ENCODE results near the gene E2F3.

Gene E2F3

GRCh38 chr6:20467437-20467836 is 65.8 kb downstream of the E2F3 start:
- Mint-ChIP-seq H3K27ac (peak overlapping the region in 1 of 2 donors; percentile 92), H3K9me3 (no peaks in the 10 kb centered on the region), H3K36me3 (ENCODE audit: insufficient read depth) (peaks cover 3% of the 10 kb centered on the region), H3K27me3 (no peaks in the 10 kb centered on the region), H3K4me1 (ENCODE audit: low read depth in 2 of 2) (peaks cover 31 to 49% of the 10 kb centered on the region in 2 donors), H3K4me3 (peak overlapping the region in 1 of 2 donors; percentile 27)
- ATAC-seq (replicated peaks) (no peak), DNase-seq (no peak)

- Mint-ChIP-seq H3K27ac (peak overlapping the region in 1 of 2 donors; percentile 38), H3K27me3 (no peaks in the 10 kb centered on the region), H3K4me3 (peak overlapping the region in 1 of 2 donors; percentile 49), H3K4me1 (ENCODE audit: low read depth in 2 of 2) (peaks cover 31 to 54% of the 10 kb centered on the region in 2 donors), H3K9me3 (no peaks in the 10 kb centered on the region), H3K36me3 (ENCODE audit: insufficient read depth) (peaks cover 3% of the 10 kb centered on the region)
- DNase-seq (no peak), ATAC-seq (replicated peaks) (no peak)
These were observed 66.5 kb downstream of the E2F3 start for GRCh38 chr6:20468209-20468608.

- H3K27ac Mint-ChIP-seq = peak overlapping the region in 1 of 2 donors; percentile 22
- H3K4me3 Mint-ChIP-seq = no peak overlapping the region
- H3K36me3 Mint-ChIP-seq (ENCODE audit: insufficient read depth) = peaks cover 3% of the 10 kb centered on the region
- no peak for DNase-seq
- H3K4me1 Mint-ChIP-seq (ENCODE audit: low read depth in 2 of 2) = peaks cover 16 to 30% of the 10 kb centered on the region in 2 donors
- no peaks in the 10 kb centered on the region for H3K27me3 Mint-ChIP-seq
- no peaks in the 10 kb centered on the region for H3K9me3 Mint-ChIP-seq
- ATAC-seq (replicated peaks) = no peak
These were observed 71.1 kb downstream of the E2F3 start for GRCh38 chr6:20472748-20473147.

- H3K27ac Mint-ChIP-seq = peak overlapping the region in 1 of 2 donors; percentile 53
- H3K27me3 Mint-ChIP-seq = no peaks in the 10 kb centered on the region
- H3K36me3 Mint-ChIP-seq (ENCODE audit: insufficient read depth) = peaks cover 3% of the 10 kb centered on the region
- peaks cover 12 to 25% of the 10 kb centered on the region in 2 donors for H3K4me1 Mint-ChIP-seq (ENCODE audit: low read depth in 2 of 2)
- DNase-seq (no peak), ATAC-seq (replicated peaks) (no peak)
- H3K4me3 Mint-ChIP-seq = no peak overlapping the region
- no peaks in the 10 kb centered on the region for H3K9me3 Mint-ChIP-seq
These were observed 71.8 kb downstream of the E2F3 start for GRCh38 chr6:20473518-20473917.

GRCh38 chr6:20474874-20475542 is 73.3 kb downstream of the E2F3 start:
- Mint-ChIP-seq H3K36me3 (ENCODE audit: insufficient read depth) (peaks cover 6% of the 10 kb centered on the region), H3K9me3 (no peaks in the 10 kb centered on the region), H3K27me3 (no peaks in the 10 kb centered on the region), H3K27ac (peak overlapping the region in 1 of 2 donors; percentile 53), H3K4me3 (no peak overlapping the region), H3K4me1 (ENCODE audit: low read depth in 2 of 2) (peaks cover 7 to 16% of the 10 kb centered on the region in 2 donors)
- ATAC-seq (replicated peaks) = no peak
- no peak for DNase-seq

GRCh38 chr6:20476501-20477043 is 74.9 kb downstream of the E2F3 start:
- Mint-ChIP-seq H3K9me3 (no peaks in the 10 kb centered on the region), H3K4me3 (no peak overlapping the region), H3K36me3 (ENCODE audit: insufficient read depth) (peaks cover 9% of the 10 kb centered on the region), H3K27me3 (no peaks in the 10 kb centered on the region), H3K4me1 (ENCODE audit: low read depth in 2 of 2) (peaks cover 5 to 20% of the 10 kb centered on the region in 2 donors), H3K27ac (peak overlapping the region in 1 of 2 donors; percentile 23)
- ATAC-seq (replicated peaks) (no peak), DNase-seq (no peak)

GRCh38 chr6:20477485-20477884 is 75.8 kb downstream of the E2F3 start:
- DNase-seq = no peak
- peaks cover 15% of the 10 kb centered on the region for H3K36me3 Mint-ChIP-seq (ENCODE audit: insufficient read depth)
- peak overlapping the region; percentile 6 to 23 for H3K27ac Mint-ChIP-seq
- no peaks in the 10 kb centered on the region for H3K9me3 Mint-ChIP-seq
- H3K4me3 Mint-ChIP-seq = no peak overlapping the region
- H3K4me1 Mint-ChIP-seq (ENCODE audit: low read depth in 2 of 2) = peaks cover 5 to 17% of the 10 kb centered on the region in 2 donors
- no peak for ATAC-seq (replicated peaks)
- H3K27me3 Mint-ChIP-seq = no peaks in the 10 kb centered on the region

GRCh38 chr6:20479060-20479459 is 77.4 kb downstream of the E2F3 start:
- Mint-ChIP-seq H3K4me3 (no peak overlapping the region), H3K27me3 (no peaks in the 10 kb centered on the region), H3K36me3 (ENCODE audit: insufficient read depth) (peaks cover 17% of the 10 kb centered on the region), H3K4me1 (ENCODE audit: low read depth in 2 of 2) (peaks cover 2 to 12% of the 10 kb centered on the region in 2 donors), H3K27ac (no peak overlapping the region), H3K9me3 (no peaks in the 10 kb centered on the region)
- no peak for DNase-seq
- no peak for ATAC-seq (replicated peaks)

- H3K4me3 Mint-ChIP-seq = no peak overlapping the region
- H3K27ac Mint-ChIP-seq = no peak overlapping the region
- peaks cover 1 to 11% of the 10 kb centered on the region in 2 donors for H3K4me1 Mint-ChIP-seq (ENCODE audit: low read depth in 2 of 2)
- no peaks in the 10 kb centered on the region for H3K27me3 Mint-ChIP-seq
- ATAC-seq (replicated peaks) (no peak), DNase-seq (no peak)
- H3K36me3 Mint-ChIP-seq (ENCODE audit: insufficient read depth) = peaks cover 22% of the 10 kb centered on the region
- H3K9me3 Mint-ChIP-seq = no peaks in the 10 kb centered on the region
These were observed 77.8 kb downstream of the E2F3 start for GRCh38 chr6:20479526-20479925.

GRCh38 chr6:20481281-20481680 is 79.6 kb downstream of the E2F3 start:
- ATAC-seq (replicated peaks) = no peak
- Mint-ChIP-seq H3K27me3 (no peaks in the 10 kb centered on the region), H3K36me3 (ENCODE audit: insufficient read depth) (peaks cover 34% of the 10 kb centered on the region), H3K4me3 (no peak overlapping the region), H3K9me3 (no peaks in the 10 kb centered on the region), H3K27ac (peak overlapping the region in 1 of 2 donors; percentile 57), H3K4me1 (ENCODE audit: low read depth in 2 of 2) (peaks cover 2 to 11% of the 10 kb centered on the region in 2 donors)
- no peak for DNase-seq

GRCh38 chr6:20483887-20484497 is 82.3 kb downstream of the E2F3 start:
- peak overlapping the region; percentile 15 to 29 for H3K27ac Mint-ChIP-seq

GRCh38 chr6:20486641-20487040 is 85.0 kb downstream of the E2F3 start:
- Mint-ChIP-seq H3K36me3 (ENCODE audit: insufficient read depth) (peaks cover 44% of the 10 kb centered on the region), H3K4me3 (no peak overlapping the region), H3K9me3 (no peaks in the 10 kb centered on the region), H3K4me1 (ENCODE audit: low read depth in 2 of 2) (peaks cover 2 to 5% of the 10 kb centered on the region in 2 donors), H3K27me3 (no peaks in the 10 kb centered on the region), H3K27ac (no peak overlapping the region)
- no peak for DNase-seq
- no peak for ATAC-seq (replicated peaks)

More at GRCh38 chr6:20483887-20484497, 82.3 kb downstream of the E2F3 start:
- Mint-ChIP-seq H3K9me3 (no peaks in the 10 kb centered on the region), H3K27me3 (no peaks in the 10 kb centered on the region), H3K4me3 (no peak overlapping the region), H3K4me1 (ENCODE audit: low read depth in 2 of 2) (peaks cover 2 to 11% of the 10 kb centered on the region in 2 donors), H3K36me3 (ENCODE audit: insufficient read depth) (peaks cover 39% of the 10 kb centered on the region)
- ATAC-seq (replicated peaks) = no peak
- DNase-seq = no peak

GRCh38 chr6:20487669-20488375 is 86.1 kb downstream of the E2F3 start:
- Mint-ChIP-seq H3K27ac (peak overlapping the region in 1 of 2 donors; percentile 29), H3K4me1 (ENCODE audit: low read depth in 2 of 2) (peaks cover 2 to 5% of the 10 kb centered on the region in 2 donors), H3K36me3 (ENCODE audit: insufficient read depth) (peaks cover 37% of the 10 kb centered on the region), H3K4me3 (no peak overlapping the region), H3K9me3 (no peaks in the 10 kb centered on the region), H3K27me3 (no peaks in the 10 kb centered on the region)
- ATAC-seq (replicated peaks) = no peak
- DNase-seq = no peak
